Measurements from ENCODE around the gene MAP3K14.

Gene MAP3K14

GRCh38 chr17:45225051-45225700 lies 91.6 kb downstream of the MAP3K14 start:
- H3K27me3 ChIP-seq (ENCODE audit: insufficient read depth, insufficient read length), result peaks cover 44% of the 10 kb centered on the region
- H3K36me3 ChIP-seq (ENCODE audit: insufficient read depth, insufficient read length, low read length), result no peaks in the 10 kb centered on the region
- peak overlapping the region; percentile 27 for H3K9ac ChIP-seq (ENCODE audit: insufficient read length, low read depth)
- H3K9me3 ChIP-seq (ENCODE audit: insufficient read depth, low read length), result no peaks in the 10 kb centered on the region
- H3K4me3 ChIP-seq (ENCODE audit: insufficient read length, low read depth), result no peak overlapping the region
- DNase-seq (ENCODE audit: low read depth, low spot score), result no peak
- peaks cover 38% of the 10 kb centered on the region for H3K4me1 ChIP-seq (ENCODE audit: insufficient read depth, insufficient read length)
- TF ChIP-seq ZNF274 (IDR thresholded peaks at IDR 0.05; ENCODE audit: low read depth, low read length) (no peak), SUZ12 (IDR thresholded peaks at IDR 0.05; ENCODE audit: extremely low read depth, insufficient read depth, insufficient read length) (no peak), YY1 (IDR thresholded peaks at IDR 0.05; ENCODE audit: insufficient read depth, insufficient read length) (no peak)

DNA sequence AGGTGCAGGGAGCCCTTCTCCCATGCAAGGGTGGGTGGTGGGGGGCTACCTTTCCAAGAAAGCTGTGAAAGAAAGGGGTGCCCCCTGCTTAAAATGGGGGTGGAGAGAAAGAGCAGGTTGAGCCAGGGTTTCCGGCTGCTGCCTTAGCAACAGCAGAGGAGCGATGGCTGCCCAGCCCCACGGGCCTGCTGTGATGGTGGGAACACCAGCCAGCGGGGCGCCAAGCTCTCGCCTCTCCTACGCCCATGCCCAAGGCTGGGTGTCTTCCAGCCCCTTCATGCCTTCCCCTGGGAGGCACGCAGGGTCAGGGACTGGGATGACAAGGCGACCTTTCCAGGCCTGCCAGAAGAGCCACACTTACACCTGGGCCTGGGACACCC lies 92.2 kb downstream of the MAP3K14 start:
- H3K4me3 ChIP-seq (ENCODE audit: insufficient read length, low read depth), result no peak overlapping the region
- no peaks in the 10 kb centered on the region for H3K9me3 ChIP-seq (ENCODE audit: insufficient read depth, low read length)
- H3K27me3 ChIP-seq (ENCODE audit: insufficient read depth, insufficient read length), result peaks cover 49% of the 10 kb centered on the region
- no peak for DNase-seq (ENCODE audit: low read depth, low spot score)
- no peak overlapping the region for H3K9ac ChIP-seq (ENCODE audit: insufficient read length, low read depth)
- H3K4me1 ChIP-seq (ENCODE audit: insufficient read depth, insufficient read length), result peaks cover 38% of the 10 kb centered on the region
- H3K36me3 ChIP-seq (ENCODE audit: insufficient read depth, insufficient read length, low read length), result no peaks in the 10 kb centered on the region
- TF ChIP-seq SUZ12 (IDR thresholded peaks at IDR 0.05; ENCODE audit: extremely low read depth, insufficient read depth, insufficient read length), result no peak

GRCh38 chr17:45223539-45224528 lies 93.0 kb downstream of the MAP3K14 start:
- Histone ChIP-seq H3K36me3 (ENCODE audit: insufficient read depth, insufficient read length, low read length) (no peaks in the 10 kb centered on the region), H3K9ac (ENCODE audit: insufficient read length, low read depth) (no peak overlapping the region), H3K27me3 (ENCODE audit: insufficient read depth, insufficient read length) (peaks cover 57% of the 10 kb centered on the region), H3K9me3 (ENCODE audit: insufficient read depth, low read length) (no peaks in the 10 kb centered on the region), H3K4me3 (ENCODE audit: insufficient read length, low read depth) (no peak overlapping the region), H3K4me1 (ENCODE audit: insufficient read depth, insufficient read length) (peaks cover 32% of the 10 kb centered on the region)
- TF ChIP-seq YY1 (IDR thresholded peaks at IDR 0.05; ENCODE audit: insufficient read depth, insufficient read length) (no peak), SUZ12 (IDR thresholded peaks at IDR 0.05; ENCODE audit: extremely low read depth, insufficient read depth, insufficient read length) (no peak), ZNF274 (IDR thresholded peaks at IDR 0.05; ENCODE audit: low read depth, low read length) (no peak)
- DNase-seq (ENCODE audit: low read depth, low spot score), result no peak

- no peak overlapping the region for H3K9ac ChIP-seq (ENCODE audit: insufficient read length, low read depth)
- peaks cover 25% of the 10 kb centered on the region for H3K4me1 ChIP-seq (ENCODE audit: insufficient read depth, insufficient read length)
- no peak overlapping the region for H3K4me3 ChIP-seq (ENCODE audit: insufficient read length, low read depth)
- H3K27me3 ChIP-seq (ENCODE audit: insufficient read depth, insufficient read length), result peaks cover 57% of the 10 kb centered on the region
- no peak for TF ChIP-seq YY1 (IDR thresholded peaks at IDR 0.05; ENCODE audit: insufficient read depth, insufficient read length)
- TF ChIP-seq SUZ12 (IDR thresholded peaks at IDR 0.05; ENCODE audit: extremely low read depth, insufficient read depth, insufficient read length), result no peak
- no peak for TF ChIP-seq ZNF274 (IDR thresholded peaks at IDR 0.05; ENCODE audit: low read depth, low read length)
- no peaks in the 10 kb centered on the region for H3K9me3 ChIP-seq (ENCODE audit: insufficient read depth, low read length)
- H3K36me3 ChIP-seq (ENCODE audit: insufficient read depth, insufficient read length, low read length), result no peaks in the 10 kb centered on the region
- DNase-seq (ENCODE audit: low read depth, low spot score), result no peak
Observed at GRCh38 chr17:45222996-45223538, 93.8 kb downstream of the MAP3K14 start.

- no peak for TF ChIP-seq ZNF274 (IDR thresholded peaks at IDR 0.05; ENCODE audit: low read depth, low read length)
- no peak for TF ChIP-seq YY1 (IDR thresholded peaks at IDR 0.05; ENCODE audit: insufficient read depth, insufficient read length)
- TF ChIP-seq SUZ12 (IDR thresholded peaks at IDR 0.05; ENCODE audit: extremely low read depth, insufficient read depth, insufficient read length), result peak; percentile 26
- H3K4me1 ChIP-seq (ENCODE audit: insufficient read depth, insufficient read length), result peaks cover 22% of the 10 kb centered on the region
- H3K4me3 ChIP-seq (ENCODE audit: insufficient read length, low read depth), result peak overlapping the region; percentile 45
- H3K9ac ChIP-seq (ENCODE audit: insufficient read length, low read depth), result peak overlapping the region; percentile 74
- H3K27me3 ChIP-seq (ENCODE audit: insufficient read depth, insufficient read length), result peaks cover 57% of the 10 kb centered on the region
- H3K36me3 ChIP-seq (ENCODE audit: insufficient read depth, insufficient read length, low read length), result no peaks in the 10 kb centered on the region
- no peak for DNase-seq (ENCODE audit: low read depth, low spot score)
- H3K9me3 ChIP-seq (ENCODE audit: insufficient read depth, low read length), result no peaks in the 10 kb centered on the region
Observed at GRCh38 chr17:45222289-45222995, 94.4 kb downstream of the MAP3K14 start.

GRCh38 chr17:45222014-45222288 lies 94.9 kb downstream of the MAP3K14 start:
- DNase-seq (ENCODE audit: low read depth, low spot score), result no peak
- peaks cover 57% of the 10 kb centered on the region for H3K27me3 ChIP-seq (ENCODE audit: insufficient read depth, insufficient read length)
- TF ChIP-seq ZNF274 (IDR thresholded peaks at IDR 0.05; ENCODE audit: low read depth, low read length), result no peak
- peak; percentile 18 for TF ChIP-seq SUZ12 (IDR thresholded peaks at IDR 0.05; ENCODE audit: extremely low read depth, insufficient read depth, insufficient read length)
- H3K36me3 ChIP-seq (ENCODE audit: insufficient read depth, insufficient read length, low read length), result no peaks in the 10 kb centered on the region
- H3K9ac ChIP-seq (ENCODE audit: insufficient read length, low read depth), result peak overlapping the region; percentile 74
- peaks cover 22% of the 10 kb centered on the region for H3K4me1 ChIP-seq (ENCODE audit: insufficient read depth, insufficient read length)
- peak overlapping the region; percentile 45 for H3K4me3 ChIP-seq (ENCODE audit: insufficient read length, low read depth)
- H3K9me3 ChIP-seq (ENCODE audit: insufficient read depth, low read length), result no peaks in the 10 kb centered on the region
